Activated CD4-positive, alpha-beta memory T cell treated with anti-CD3 and anti-CD28 coated beads, Interleukin-2, amount 10 ng/mL, durations not matched to agents 7 days and 5 days (primary cell): Measurements from ENCODE around the gene CEP250. TPM values are rescaled to one million over a fixed set of nuclear protein-coding genes. Genes with fewer than 3 reads are reported as not detected.

Experiments used
- CTCF ChIA-PET: fragments of 350-600 bp; sonication (Branson Sonifier 250); formaldehyde crosslinking; loops from one replicate; lab custom pipeline; 2021; ENCODE audit warnings: antibody characterized with exemption, inconsistent platforms; lab: Charles Lee
- POLR2A ChIA-PET: fragments of 350-600 bp; sonication (Branson Sonifier 250); formaldehyde crosslinking; loops from one replicate; lab custom pipeline; 2021; ENCODE audit warnings: antibody characterized with exemption; lab: Charles Lee
- DNase-seq: peaks from one replicate; pipeline ENCODE4 v3.0.0-alpha.2; 2020
- H3K27ac Mint-ChIP-seq: one replicate; pipeline ENCODE4 v1.8.0; 2021; ENCODE audit warnings: mild to moderate bottlenecking, mixed read lengths
- H3K27me3 Mint-ChIP-seq: one replicate; pipeline ENCODE4 v1.8.0; 2021; ENCODE audit warnings: mixed read lengths
- H3K36me3 Mint-ChIP-seq: one replicate; pipeline ENCODE4 v1.8.0; 2021; ENCODE audit warnings: low read depth, mixed read lengths
- H3K4me1 Mint-ChIP-seq: one replicate; pipeline ENCODE4 v1.8.0; 2021; ENCODE audit warnings: mixed read lengths
- H3K4me3 Mint-ChIP-seq: one replicate; pipeline ENCODE4 v1.8.0; 2021; ENCODE audit warnings: mild to moderate bottlenecking, mixed read lengths
- H3K9me3 Mint-ChIP-seq: one replicate; pipeline ENCODE4 v1.8.0; 2021; ENCODE audit warnings: mixed read lengths
- total RNA-seq, 2 experiments: library from RNA; stranded (reverse); gene quantifications; one replicate each; pipeline ENCODE4 v1.2.3, GENCODE V29; 2021

CEP250 gene
- total RNA-seq, 2 experiments from 2014 or later, result 70.3 to 71.2 TPM

DNA sequence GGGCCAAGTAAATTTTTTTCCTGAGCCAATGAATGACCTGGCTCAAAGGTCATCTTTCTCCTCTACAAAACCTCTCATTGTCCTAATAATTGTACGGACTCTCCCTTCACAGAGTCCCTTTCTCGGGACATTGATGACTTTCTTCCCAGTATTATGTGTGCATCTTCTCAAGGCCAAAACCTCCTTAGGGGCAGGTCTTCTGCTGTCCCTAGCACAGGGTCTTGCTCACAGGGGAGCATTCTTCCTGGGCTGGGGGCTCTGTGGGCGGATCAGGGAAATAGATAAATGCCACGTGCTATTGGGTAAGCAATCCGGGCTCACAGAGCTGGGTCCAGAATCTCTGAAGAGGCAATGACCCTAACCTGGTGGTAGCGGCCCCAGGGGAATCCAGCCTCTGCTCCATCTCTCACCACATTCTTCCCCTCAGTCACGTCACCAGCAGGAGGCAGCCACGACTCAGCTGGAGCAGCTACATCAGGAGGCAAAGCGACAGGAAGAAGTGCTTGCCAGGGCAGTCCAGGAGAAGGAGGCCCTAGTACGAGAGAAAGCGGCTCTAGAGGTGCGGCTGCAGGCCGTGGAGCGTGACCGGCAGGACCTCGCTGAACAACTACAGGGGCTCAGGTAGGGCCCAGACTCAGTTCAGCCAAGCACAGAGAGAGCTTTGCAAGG, 23.5 kb downstream of the CEP250 start:
- H3K4me3 Mint-ChIP-seq, result no peak overlapping the region
- H3K27me3 Mint-ChIP-seq, result no peaks in the 10 kb centered on the region
- DNase-seq, result peak; percentile 24
- H3K9me3 Mint-ChIP-seq, result no peaks in the 10 kb centered on the region
- CTCF ChIA-PET, result interaction anchor here (1.3 to 1.6 kb wide), 5 partner anchors 8 to 17 kb away, joined by 3 to 6 read pairs (median 4); no protein-coding TSS in a partner anchor
- POLR2A ChIA-PET, result interaction anchor here (0.8 to 2.4 kb wide), 6 partner anchors 10 to 185 kb away, joined by 3 to 8 read pairs (median 4); no protein-coding TSS in a partner anchor
- H3K36me3 Mint-ChIP-seq, result peaks cover 31% of the 10 kb centered on the region
- H3K27ac Mint-ChIP-seq, result no peak overlapping the region
- peaks cover 4% of the 10 kb centered on the region for H3K4me1 Mint-ChIP-seq

DNA sequence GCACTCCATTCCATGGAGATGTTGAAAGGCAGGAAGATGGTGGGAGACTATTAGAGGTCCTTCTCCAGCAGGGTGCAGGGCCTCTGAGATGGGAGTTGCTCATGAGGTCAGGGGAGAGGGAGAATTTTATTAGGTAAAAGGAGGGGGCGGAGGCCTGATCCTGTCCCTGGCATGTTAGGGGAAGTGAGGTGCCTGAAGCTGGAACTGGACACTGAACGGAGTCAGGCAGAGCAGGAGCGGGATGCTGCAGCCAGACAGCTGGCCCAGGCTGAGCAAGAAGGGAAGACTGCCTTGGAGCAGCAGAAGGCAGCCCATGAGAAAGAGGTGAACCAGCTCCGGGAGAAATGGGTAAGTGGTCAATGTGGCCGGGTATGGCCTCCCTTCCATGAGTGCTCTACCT, 24.4 kb downstream of the CEP250 start:
- Mint-ChIP-seq H3K4me3 (no peak overlapping the region), H3K9me3 (peaks cover 5% of the 10 kb centered on the region), H3K4me1 (peaks cover 6% of the 10 kb centered on the region), H3K36me3 (peaks cover 39% of the 10 kb centered on the region), H3K27me3 (no peaks in the 10 kb centered on the region), H3K27ac (no peak overlapping the region)
- POLR2A ChIA-PET, result interaction anchor here (1.0 to 2.4 kb wide), 5 partner anchors 11 to 34 kb away, joined by 3 to 8 read pairs (median 3); no protein-coding TSS in a partner anchor
- CTCF ChIA-PET, result interaction anchor here (1.3 to 1.6 kb wide), 4 partner anchors 10 to 17 kb away, joined by 3 to 6 read pairs (median 4); no protein-coding TSS in a partner anchor
- no peak for DNase-seq

DNA sequence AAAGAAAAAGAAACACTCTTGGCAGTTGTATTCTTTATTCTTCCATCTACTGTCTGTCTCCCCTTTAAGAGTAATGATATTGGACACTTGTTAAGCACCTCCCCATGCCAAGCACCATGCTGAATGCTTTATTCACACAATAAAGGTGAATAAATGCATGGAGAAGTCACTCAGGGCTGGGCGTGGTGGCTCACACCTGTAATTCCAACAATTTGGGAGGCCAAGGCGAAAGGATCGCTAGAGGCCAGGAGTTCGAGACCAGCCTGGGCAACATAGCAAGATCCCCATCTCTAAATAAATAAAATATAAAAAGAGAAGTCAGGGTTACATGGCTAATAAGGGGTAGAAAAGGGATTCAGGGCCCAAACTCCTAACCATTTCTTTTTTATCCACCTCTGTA, 32.1 kb downstream of the CEP250 start:
- CTCF ChIA-PET, result no interaction called here
- Mint-ChIP-seq H3K27ac (no peak overlapping the region), H3K36me3 (peaks cover 64% of the 10 kb centered on the region), H3K4me3 (no peak overlapping the region), H3K27me3 (no peaks in the 10 kb centered on the region), H3K9me3 (peaks cover 5% of the 10 kb centered on the region), H3K4me1 (peaks cover 43% of the 10 kb centered on the region)
- POLR2A ChIA-PET, result interaction anchor here (1.6 kb wide), 1 partner anchor 13 kb away, joined by 3 read pairs; no protein-coding TSS in a partner anchor
- DNase-seq, result no peak

DNA sequence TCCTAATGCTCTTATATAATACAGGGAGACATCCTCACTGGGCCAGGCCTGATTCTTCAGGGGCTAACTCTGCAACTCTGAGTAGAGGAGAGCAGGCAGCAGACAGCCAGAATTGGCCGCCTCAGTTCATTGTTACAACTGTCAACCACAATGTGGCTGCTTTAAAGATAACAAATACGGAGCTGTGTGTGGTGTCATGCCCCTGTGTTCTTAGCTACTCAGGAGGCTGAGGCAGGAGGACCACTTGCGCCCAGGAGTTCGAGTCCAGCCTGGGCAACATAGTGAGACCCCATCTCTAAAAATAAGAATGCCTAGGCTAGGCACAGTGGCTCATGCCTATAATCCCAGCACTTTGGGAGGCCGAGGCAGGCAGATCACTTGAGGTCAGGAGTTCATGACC, 34.3 kb downstream of the CEP250 start:
- H3K27me3 Mint-ChIP-seq, result no peaks in the 10 kb centered on the region
- CTCF ChIA-PET, result interaction anchor here (0.7 to 2.6 kb wide), 7 partner anchors 10 to 465 kb away, joined by 3 to 13 read pairs (median 4); partner anchors contain the start of gene SCAND1
- peak overlapping the region; percentile 97 for H3K4me3 Mint-ChIP-seq
- peaks cover 70% of the 10 kb centered on the region for H3K36me3 Mint-ChIP-seq
- POLR2A ChIA-PET, result interaction anchor here (0.6 to 3.7 kb wide), 15 partner anchors 10 to 464 kb away, joined by 3 to 58 read pairs (median 9); partner anchors contain the start of genes CEP250, CPNE1, EIF6 and RBM12
- H3K27ac Mint-ChIP-seq, result peak overlapping the region; percentile 99
- peak; percentile 51 for DNase-seq
- H3K4me1 Mint-ChIP-seq, result peaks cover 51% of the 10 kb centered on the region
- no peaks in the 10 kb centered on the region for H3K9me3 Mint-ChIP-seq

DNA sequence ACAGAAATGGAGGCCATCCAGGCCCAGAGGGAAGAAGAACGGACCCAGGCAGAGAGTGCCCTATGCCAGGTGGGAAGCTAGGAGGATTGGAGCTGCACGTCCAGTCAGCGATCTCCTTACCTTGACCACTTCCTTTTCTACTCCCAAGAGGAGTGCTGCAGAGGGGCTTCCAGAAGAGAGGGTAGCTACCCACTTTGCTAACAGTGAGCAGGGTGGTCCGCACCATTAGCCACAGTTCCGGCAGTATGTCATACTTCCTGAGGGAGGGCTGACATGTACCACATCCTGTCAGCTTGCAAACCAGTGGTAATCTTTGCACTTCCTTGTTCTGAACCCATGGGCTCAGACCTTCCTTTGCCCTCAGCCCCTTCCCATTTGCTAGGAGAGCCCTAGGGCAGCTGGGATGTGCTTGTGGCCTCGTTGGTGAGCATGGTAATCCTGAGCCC, 35.4 kb downstream of the CEP250 start:
- Mint-ChIP-seq H3K9me3 (no peaks in the 10 kb centered on the region), H3K36me3 (peaks cover 75% of the 10 kb centered on the region), H3K4me3 (peak overlapping the region; percentile 97), H3K27me3 (no peaks in the 10 kb centered on the region), H3K4me1 (peaks cover 53% of the 10 kb centered on the region), H3K27ac (peak overlapping the region; percentile 99)
- ChIA-PET CTCF (interaction anchor here (0.5 to 2.6 kb wide), 17 partner anchors 9 to 464 kb away, joined by 3 to 13 read pairs (median 4); partner anchors contain the start of genes CEP250, RBM39 and SCAND1), POLR2A (interaction anchor here (0.9 to 3.7 kb wide), 28 partner anchors 9 to 975 kb away, joined by 3 to 58 read pairs (median 8); partner anchors contain the start of genes CEP250, CPNE1, EIF6 and ERGIC3)
- peak; percentile 80 for DNase-seq

DNA sequence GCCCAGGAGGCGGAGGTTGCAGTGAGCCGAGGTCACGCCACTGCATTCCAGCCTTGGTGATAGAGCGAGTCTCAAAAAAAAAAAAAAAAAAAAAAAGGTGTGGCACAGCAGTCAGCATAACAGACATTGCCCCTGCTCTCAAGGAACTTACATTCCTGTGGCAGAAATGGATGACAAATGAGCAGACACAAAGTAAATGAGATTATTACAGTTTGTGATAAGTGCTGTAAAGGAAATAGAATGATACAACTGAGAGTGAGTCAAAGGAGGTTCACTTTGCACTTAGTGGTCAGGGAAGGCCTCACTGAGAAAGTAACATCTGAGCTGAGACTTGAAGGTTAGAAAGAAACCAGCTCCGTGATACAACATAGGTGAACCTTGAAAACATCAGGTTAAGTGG, 36.4 kb downstream of the CEP250 start:
- Mint-ChIP-seq H3K9me3 (no peaks in the 10 kb centered on the region), H3K4me1 (peaks cover 52% of the 10 kb centered on the region), H3K4me3 (peak overlapping the region; percentile 97), H3K27me3 (no peaks in the 10 kb centered on the region), H3K27ac (peak overlapping the region; percentile 99), H3K36me3 (peaks cover 77% of the 10 kb centered on the region)
- no peak for DNase-seq
- ChIA-PET CTCF (interaction anchor here (0.7 to 2.6 kb wide), 4 partner anchors 13 to 462 kb away, joined by 3 to 13 read pairs (median 4); partner anchors contain the start of gene SCAND1), POLR2A (interaction anchor here (0.7 to 3.7 kb wide), 12 partner anchors 12 to 462 kb away, joined by 3 to 58 read pairs (median 18); partner anchors contain the start of genes CEP250, CPNE1, ERGIC3 and RBM12)

DNA sequence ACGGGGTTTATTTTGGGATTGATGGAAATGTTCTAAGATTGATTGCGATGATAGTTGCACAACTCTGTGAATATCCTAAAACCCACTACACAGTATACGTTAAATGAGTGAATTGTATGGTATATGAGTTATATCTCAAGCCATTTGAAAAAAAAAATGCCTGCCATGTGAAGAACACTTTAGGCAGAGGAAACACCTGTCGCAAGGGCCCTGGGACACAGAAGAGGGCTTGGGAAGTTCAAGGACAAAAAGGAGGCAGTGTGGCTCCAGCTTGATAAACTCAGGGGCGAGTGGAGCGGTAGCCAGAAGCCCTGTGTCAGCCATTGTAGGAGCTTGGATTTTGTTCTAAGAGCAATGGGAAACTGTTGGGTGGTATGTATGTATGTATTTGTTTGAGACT, 37.0 kb downstream of the CEP250 start:
- Mint-ChIP-seq H3K9me3 (no peaks in the 10 kb centered on the region), H3K27ac (peak overlapping the region; percentile 99), H3K27me3 (no peaks in the 10 kb centered on the region), H3K36me3 (peaks cover 80% of the 10 kb centered on the region), H3K4me3 (peak overlapping the region; percentile 97), H3K4me1 (peaks cover 50% of the 10 kb centered on the region)
- ChIA-PET POLR2A (interaction anchor here (0.7 to 3.7 kb wide), 8 partner anchors 12 to 462 kb away, joined by 3 to 58 read pairs (median 20); partner anchors contain the start of genes CEP250, RBM39, SCAND1 and SPAG4), CTCF (interaction anchor here (0.7 to 1.4 kb wide), 2 partner anchors 29 to 35 kb away, joined by 3 to 4 read pairs; no protein-coding TSS in a partner anchor)
- DNase-seq, result no peak

DNA sequence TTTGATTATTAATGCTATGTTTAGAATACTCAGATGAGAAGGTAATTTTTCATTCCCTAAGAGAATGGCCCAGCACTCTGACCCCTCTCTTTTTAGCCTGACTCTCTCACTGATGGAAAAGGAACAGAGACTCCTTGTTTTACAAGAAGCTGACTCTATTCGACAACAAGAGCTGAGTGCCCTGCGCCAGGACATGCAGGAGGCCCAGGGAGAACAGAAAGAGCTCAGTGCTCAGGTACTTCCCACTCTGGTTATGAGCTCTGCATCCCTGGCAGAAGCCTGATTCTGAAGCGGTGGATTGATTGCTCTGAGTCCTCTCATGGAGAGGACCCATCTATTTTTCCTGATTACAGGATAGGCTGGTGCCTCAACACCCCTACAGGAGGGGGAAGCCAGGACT, 41.1 kb downstream of the CEP250 start:
- no peak overlapping the region for H3K27ac Mint-ChIP-seq
- ChIA-PET CTCF (no interaction called here), POLR2A (interaction anchor here (1.5 kb wide), 1 partner anchor 42 kb away, joined by 4 read pairs; no protein-coding TSS in a partner anchor)
- no peak overlapping the region for H3K4me3 Mint-ChIP-seq
- no peak for DNase-seq
- H3K9me3 Mint-ChIP-seq, result no peaks in the 10 kb centered on the region
- peaks cover 82% of the 10 kb centered on the region for H3K36me3 Mint-ChIP-seq
- H3K4me1 Mint-ChIP-seq, result peaks cover 22% of the 10 kb centered on the region
- H3K27me3 Mint-ChIP-seq, result no peaks in the 10 kb centered on the region

DNA sequence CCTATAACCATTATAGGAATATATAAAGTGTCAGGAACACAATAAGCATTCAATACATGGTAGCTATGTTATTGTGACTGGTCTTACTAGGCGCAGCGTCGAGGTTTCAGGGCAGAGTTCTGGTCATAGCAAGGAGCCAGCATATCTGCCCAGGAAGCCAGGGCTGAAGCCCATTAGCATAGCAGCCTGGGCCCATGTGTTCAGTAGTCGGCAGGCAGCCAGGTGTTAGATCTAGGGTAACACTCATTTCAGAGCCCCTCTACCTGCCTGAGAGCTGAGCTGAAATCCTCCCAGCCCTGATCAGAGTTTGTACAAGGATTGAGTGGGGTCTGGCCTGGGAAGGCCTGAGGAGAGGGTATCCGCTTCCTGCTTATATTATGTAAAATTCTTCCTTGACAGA, 41.9 kb downstream of the CEP250 start:
- ChIA-PET POLR2A (interaction anchor here (1.5 kb wide), 1 partner anchor 43 kb away, joined by 4 read pairs; no protein-coding TSS in a partner anchor), CTCF (interaction anchor here (1.4 kb wide), 1 partner anchor 104 kb away, joined by 3 read pairs; no protein-coding TSS in a partner anchor)
- no peak for DNase-seq
- peaks cover 84% of the 10 kb centered on the region for H3K36me3 Mint-ChIP-seq
- no peaks in the 10 kb centered on the region for H3K27me3 Mint-ChIP-seq
- peaks cover 16% of the 10 kb centered on the region for H3K4me1 Mint-ChIP-seq
- H3K9me3 Mint-ChIP-seq, result no peaks in the 10 kb centered on the region
- H3K4me3 Mint-ChIP-seq, result no peak overlapping the region
- H3K27ac Mint-ChIP-seq, result no peak overlapping the region

DNA sequence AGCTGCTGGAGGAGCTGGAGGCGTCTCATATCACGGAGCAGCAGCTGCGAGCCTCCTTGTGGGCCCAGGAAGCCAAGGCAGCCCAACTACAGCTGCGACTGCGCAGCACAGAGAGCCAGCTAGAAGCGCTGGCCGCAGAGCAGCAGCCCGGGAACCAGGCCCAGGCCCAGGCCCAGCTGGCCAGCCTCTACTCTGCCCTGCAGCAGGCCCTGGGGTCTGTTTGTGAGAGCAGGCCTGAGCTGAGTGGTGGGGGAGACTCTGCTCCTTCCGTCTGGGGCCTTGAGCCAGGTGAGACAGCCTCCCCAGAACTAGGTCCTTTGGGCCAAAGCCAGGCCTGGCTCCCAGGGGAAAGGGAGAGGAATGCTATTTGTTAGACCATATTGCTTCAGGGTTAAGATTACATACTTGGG, 42.4 kb downstream of the CEP250 start:
- H3K27ac Mint-ChIP-seq, result no peak overlapping the region
- H3K9me3 Mint-ChIP-seq, result no peaks in the 10 kb centered on the region
- no peak overlapping the region for H3K4me3 Mint-ChIP-seq
- ChIA-PET CTCF (interaction anchor here (0.5 to 1.4 kb wide), 2 partner anchors 104 to 1370 kb away, joined by 3 read pairs; no protein-coding TSS in a partner anchor), POLR2A (no interaction called here)
- no peaks in the 10 kb centered on the region for H3K27me3 Mint-ChIP-seq
- H3K36me3 Mint-ChIP-seq, result peaks cover 86% of the 10 kb centered on the region
- peaks cover 12% of the 10 kb centered on the region for H3K4me1 Mint-ChIP-seq
- no peak for DNase-seq

DNA sequence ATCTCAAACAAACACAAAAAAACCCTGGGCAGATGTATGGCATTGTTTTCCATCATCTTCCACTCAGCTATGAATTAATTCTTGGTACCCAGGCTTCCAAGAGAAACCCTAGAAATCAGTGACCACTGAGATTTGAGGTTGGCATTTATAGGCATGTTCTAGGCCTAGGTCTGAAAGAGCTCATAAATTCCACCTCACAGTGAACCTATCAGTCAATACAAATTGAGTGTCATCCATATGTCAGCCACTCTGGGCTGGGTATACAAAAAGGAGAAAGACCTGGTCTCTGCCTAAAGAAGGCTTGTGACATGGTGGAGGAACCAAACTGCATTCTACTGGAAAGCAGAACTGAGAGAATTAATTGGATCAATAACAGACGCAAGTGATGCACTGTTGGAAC, 43.9 kb downstream of the CEP250 start:
- H3K27ac Mint-ChIP-seq, result no peak overlapping the region
- peaks cover 84% of the 10 kb centered on the region for H3K36me3 Mint-ChIP-seq
- ChIA-PET CTCF (interaction anchor here (0.9 kb wide), 1 partner anchor 8 kb away, joined by 3 read pairs; no protein-coding TSS in a partner anchor), POLR2A (interaction anchor here (1.5 to 2.0 kb wide), 2 partner anchors 8 to 10 kb away, joined by 3 to 11 read pairs; no protein-coding TSS in a partner anchor)
- no peaks in the 10 kb centered on the region for H3K27me3 Mint-ChIP-seq
- H3K4me1 Mint-ChIP-seq, result peaks cover 10% of the 10 kb centered on the region
- no peaks in the 10 kb centered on the region for H3K9me3 Mint-ChIP-seq
- no peak for DNase-seq
- H3K4me3 Mint-ChIP-seq, result no peak overlapping the region

DNA sequence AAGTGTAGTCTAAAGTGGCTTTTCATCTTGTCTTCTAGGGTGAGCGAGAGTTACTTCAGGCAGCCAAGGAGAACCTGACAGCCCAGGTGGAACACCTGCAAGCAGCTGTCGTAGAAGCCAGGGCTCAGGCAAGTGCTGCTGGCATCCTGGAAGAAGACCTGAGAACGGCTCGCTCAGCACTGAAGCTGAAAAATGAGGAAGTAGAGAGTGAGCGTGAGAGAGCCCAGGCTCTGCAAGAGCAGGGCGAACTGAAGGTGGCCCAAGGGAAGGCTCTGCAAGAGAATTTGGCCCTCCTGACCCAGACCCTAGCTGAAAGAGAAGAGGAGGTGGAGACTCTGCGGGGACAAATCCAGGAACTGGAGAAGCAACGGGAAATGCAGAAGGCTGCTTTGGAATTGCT, 47.0 kb downstream of the CEP250 start:
- Mint-ChIP-seq H3K4me3 (no peak overlapping the region), H3K9me3 (no peaks in the 10 kb centered on the region), H3K27ac (no peak overlapping the region), H3K36me3 (peaks cover 83% of the 10 kb centered on the region), H3K4me1 (peaks cover 36% of the 10 kb centered on the region), H3K27me3 (no peaks in the 10 kb centered on the region)
- no peak for DNase-seq
- ChIA-PET POLR2A (interaction anchor here (0.6 to 1.3 kb wide), 4 partner anchors 39 to 452 kb away, joined by 3 to 4 read pairs (median 3); partner anchors contain the start of genes ERGIC3 and SCAND1), CTCF (interaction anchor here (1.4 kb wide), 1 partner anchor 117 kb away, joined by 3 read pairs; no protein-coding TSS in a partner anchor)
